ENCODE results near the gene FUS. TPM values are rescaled to one million over a fixed set of nuclear protein-coding genes. Genes with fewer than 3 reads are reported as not detected.

FUS gene
- total RNA-seq, 1 experiment from 2014 or later: 481 TPM

DNA sequence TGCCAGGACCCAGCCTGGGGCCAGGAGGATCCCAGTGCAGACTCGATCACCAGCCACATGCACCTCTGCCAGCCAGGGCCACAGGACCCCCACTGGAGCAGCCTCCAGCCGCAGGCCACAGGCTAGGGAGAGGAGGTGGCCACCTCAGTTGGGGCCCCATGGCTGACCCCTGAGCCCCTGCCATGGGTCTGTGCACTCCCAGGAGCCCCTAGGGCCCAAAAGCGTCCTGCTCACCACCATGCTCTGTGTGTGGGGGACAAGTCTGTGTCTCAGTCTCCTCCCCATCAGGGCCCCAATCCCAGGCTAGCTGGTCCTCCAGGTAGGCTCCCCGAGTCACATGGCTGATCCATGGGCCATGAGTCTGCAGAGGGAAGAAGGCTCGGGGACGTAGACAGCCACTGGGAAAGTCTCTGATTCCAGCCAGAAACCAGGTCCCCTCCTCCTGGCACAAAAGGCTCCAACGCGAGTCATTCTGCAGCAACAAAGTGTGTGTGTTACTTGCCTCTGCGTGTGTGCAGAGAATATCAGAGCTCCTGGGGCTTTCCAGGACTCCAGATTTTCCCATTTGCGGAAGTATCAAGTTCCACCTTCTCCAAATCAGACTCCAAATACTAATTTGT is 38.3 kb upstream of the FUS start:
- Mint-ChIP-seq H3K27ac (ENCODE audit: low read depth, unreplicated experiment) (peak overlapping the region; percentile 91), H3K4me1 (ENCODE audit: insufficient read depth, unreplicated experiment) (peaks cover 21% of the 10 kb centered on the region), H3K27me3 (ENCODE audit: insufficient read depth, unreplicated experiment) (no peaks in the 10 kb centered on the region), H3K4me3 (ENCODE audit: unreplicated experiment) (peak overlapping the region; percentile 71), H3K36me3 (ENCODE audit: insufficient read depth, unreplicated experiment) (no peaks in the 10 kb centered on the region), H3K9me3 (ENCODE audit: unreplicated experiment) (no peaks in the 10 kb centered on the region)
- no TSS peak for BruUV-seq (replicated peaks)
- POLR2A ChIA-PET: interaction anchor here (0.6 to 3.3 kb wide), 26 partner anchors 10 to 806 kb away, joined by 3 to 76 read pairs (median 5); partner anchors contain the start of genes ARMC5, FUS, KAT8 and STX4
- TF ChIP-seq, protein P1, sequence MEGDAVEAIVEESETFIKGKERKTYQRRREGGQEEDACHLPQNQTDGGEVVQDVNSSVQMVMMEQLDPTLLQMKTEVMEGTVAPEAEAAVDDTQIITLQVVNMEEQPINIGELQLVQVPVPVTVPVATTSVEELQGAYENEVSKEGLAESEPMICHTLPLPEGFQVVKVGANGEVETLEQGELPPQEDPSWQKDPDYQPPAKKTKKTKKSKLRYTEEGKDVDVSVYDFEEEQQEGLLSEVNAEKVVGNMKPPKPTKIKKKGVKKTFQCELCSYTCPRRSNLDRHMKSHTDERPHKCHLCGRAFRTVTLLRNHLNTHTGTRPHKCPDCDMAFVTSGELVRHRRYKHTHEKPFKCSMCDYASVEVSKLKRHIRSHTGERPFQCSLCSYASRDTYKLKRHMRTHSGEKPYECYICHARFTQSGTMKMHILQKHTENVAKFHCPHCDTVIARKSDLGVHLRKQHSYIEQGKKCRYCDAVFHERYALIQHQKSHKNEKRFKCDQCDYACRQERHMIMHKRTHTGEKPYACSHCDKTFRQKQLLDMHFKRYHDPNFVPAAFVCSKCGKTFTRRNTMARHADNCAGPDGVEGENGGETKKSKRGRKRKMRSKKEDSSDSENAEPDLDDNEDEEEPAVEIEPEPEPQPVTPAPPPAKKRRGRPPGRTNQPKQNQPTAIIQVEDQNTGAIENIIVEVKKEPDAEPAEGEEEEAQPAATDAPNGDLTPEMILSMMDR (IDR thresholded peaks at IDR 0.05; ENCODE audit: unreplicated experiment): no peak
- DNase-seq (ENCODE audit: unreplicated experiment): no peak
- CTCF ChIA-PET: interaction anchor here (0.6 to 3.8 kb wide), 41 partner anchors 8 to 555 kb away, joined by 3 to 29 read pairs (median 4); partner anchors contain the start of genes HSD3B7, KAT8, STX4 and ZNF646
- intact Hi-C loops (cut with micrococcal nuclease): loop anchor here (1.0 to 5.0 kb wide), 5 partner anchors 36 to 156 kb away; partner anchors contain the start of genes HSD3B7 and STX4

DNA sequence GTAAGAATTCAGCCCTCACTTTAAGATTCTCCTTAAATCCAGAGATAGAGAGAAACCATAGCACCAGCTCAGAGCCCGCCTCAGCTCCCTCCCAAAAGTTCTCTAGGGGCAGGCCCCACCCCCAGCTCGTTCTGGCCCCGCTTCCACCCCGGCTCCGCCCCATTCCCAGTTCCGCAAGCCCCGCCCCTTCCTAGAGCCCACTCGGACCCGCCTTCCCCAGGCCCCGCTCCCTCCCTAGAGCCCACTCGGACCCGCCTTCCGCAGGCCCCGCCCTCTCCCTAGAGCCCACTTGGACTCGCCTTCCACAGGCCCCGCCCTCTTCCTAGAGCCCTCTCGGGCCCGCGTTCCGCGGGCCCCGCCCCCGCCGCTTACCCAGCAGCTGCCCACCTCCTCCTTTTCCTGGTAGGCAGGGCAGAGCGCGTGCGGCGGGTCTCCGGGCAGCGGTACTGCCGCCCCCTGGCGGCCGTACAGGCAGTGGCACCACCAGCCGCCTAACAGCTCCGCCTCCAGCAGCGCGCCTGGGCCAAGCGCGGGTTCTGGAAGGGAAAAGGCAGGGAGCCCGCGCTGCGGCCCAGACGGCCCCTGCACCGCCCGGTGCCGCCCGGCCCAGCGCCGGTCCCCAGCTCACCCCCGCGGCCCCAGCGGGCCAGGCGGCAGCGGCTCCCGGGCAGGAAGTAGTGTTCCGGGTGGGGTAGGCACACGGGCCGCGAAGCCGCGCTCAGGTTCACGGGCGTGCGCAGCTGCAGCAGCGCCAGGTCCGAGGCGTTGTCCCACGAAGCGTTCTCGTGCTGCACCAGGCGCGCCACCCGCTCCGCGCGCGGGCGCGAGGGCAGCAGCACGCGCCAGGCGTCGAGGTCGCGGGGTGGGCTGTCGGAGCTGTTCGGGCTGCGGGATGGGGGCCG is 37.6 kb upstream of the FUS start:
- Mint-ChIP-seq H3K4me1 (ENCODE audit: insufficient read depth, unreplicated experiment) (peaks cover 21% of the 10 kb centered on the region), H3K36me3 (ENCODE audit: insufficient read depth, unreplicated experiment) (no peaks in the 10 kb centered on the region), H3K27ac (ENCODE audit: low read depth, unreplicated experiment) (peak overlapping the region; percentile 91), H3K27me3 (ENCODE audit: insufficient read depth, unreplicated experiment) (no peaks in the 10 kb centered on the region), H3K4me3 (ENCODE audit: unreplicated experiment) (peak overlapping the region; percentile 71), H3K9me3 (ENCODE audit: unreplicated experiment) (no peaks in the 10 kb centered on the region)
- intact Hi-C loops (cut with micrococcal nuclease): loop anchor here (1.0 to 5.0 kb wide), 5 partner anchors 35 to 157 kb away; partner anchors contain the start of genes HSD3B7 and STX4
- ChIA-PET CTCF (interaction anchor here (0.6 to 3.8 kb wide), 55 partner anchors 8 to 1308 kb away, joined by 3 to 29 read pairs (median 4); partner anchors contain the start of genes HSD3B7, KAT8, STX4 and ZNF646), POLR2A (interaction anchor here (0.6 to 3.3 kb wide), 30 partner anchors 11 to 807 kb away, joined by 3 to 76 read pairs (median 4); partner anchors contain the start of genes ARMC5, FUS, KAT8 and STX4)
- BruUV-seq (replicated peaks): no TSS peak
- peak; percentile 99 for DNase-seq (ENCODE audit: unreplicated experiment)
- TF ChIP-seq, protein P1 (IDR thresholded peaks at IDR 0.05; ENCODE audit: unreplicated experiment): peak; percentile 90

DNA sequence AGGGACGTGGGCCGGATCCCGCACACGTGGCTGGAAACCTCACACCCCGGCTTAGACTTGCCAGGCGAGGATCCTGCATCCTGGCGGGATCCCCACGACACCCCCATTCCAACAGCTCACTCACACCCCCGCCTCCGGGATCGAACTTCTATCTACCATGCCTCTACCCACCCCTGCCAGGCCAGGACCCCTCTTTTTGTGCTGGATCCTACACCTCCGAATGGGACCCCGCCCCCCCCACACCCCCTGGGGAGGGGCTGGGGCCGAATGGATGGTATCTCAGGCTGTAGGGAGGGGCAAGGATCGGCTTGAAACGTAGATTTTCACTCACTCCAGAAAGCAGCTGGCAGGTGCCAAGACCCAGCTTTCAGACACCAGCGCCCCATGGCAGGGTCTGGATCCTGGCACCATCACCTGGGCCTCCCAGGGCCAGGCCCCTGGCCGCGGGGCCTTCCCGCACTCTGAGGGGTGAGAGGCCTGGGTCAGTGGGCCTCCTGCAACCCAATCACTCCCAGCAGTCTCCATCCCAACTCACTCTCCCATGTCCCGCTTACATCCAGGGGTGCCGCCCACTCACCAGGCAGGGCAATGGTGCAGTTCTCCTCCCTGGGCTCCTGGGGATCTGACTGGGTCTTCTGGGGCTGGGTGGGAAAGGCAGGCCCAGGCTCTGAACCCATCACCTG is 36.8 kb upstream of the FUS start:
- Mint-ChIP-seq H3K4me1 (ENCODE audit: insufficient read depth, unreplicated experiment) (peaks cover 19% of the 10 kb centered on the region), H3K4me3 (ENCODE audit: unreplicated experiment) (peak overlapping the region; percentile 71), H3K36me3 (ENCODE audit: insufficient read depth, unreplicated experiment) (no peaks in the 10 kb centered on the region), H3K9me3 (ENCODE audit: unreplicated experiment) (no peaks in the 10 kb centered on the region), H3K27ac (ENCODE audit: low read depth, unreplicated experiment) (no peak overlapping the region), H3K27me3 (ENCODE audit: insufficient read depth, unreplicated experiment) (no peaks in the 10 kb centered on the region)
- ChIA-PET POLR2A (interaction anchor here (0.6 to 3.3 kb wide), 16 partner anchors 12 to 366 kb away, joined by 3 to 76 read pairs (median 4); partner anchors contain the start of genes ARMC5, FUS, KAT8 and VKORC1), CTCF (interaction anchor here (0.6 to 3.8 kb wide), 38 partner anchors 7 to 1309 kb away, joined by 3 to 29 read pairs (median 4); partner anchors contain the start of genes KAT8 and ZNF843)
- no peak for DNase-seq (ENCODE audit: unreplicated experiment)
- intact Hi-C loops (cut with micrococcal nuclease): loop anchor here (2.0 to 5.0 kb wide), 3 partner anchors 34 to 111 kb away; partner anchors contain the start of gene STX4
- no TSS peak for BruUV-seq (replicated peaks)
- TF ChIP-seq, protein P1 (IDR thresholded peaks at IDR 0.05; ENCODE audit: unreplicated experiment): no peak
